ENCODE results near the gene TBX10. TPM values are rescaled to one million over a fixed set of nuclear protein-coding genes. Genes with fewer than 3 reads are reported as not detected.
"Not testable (repeated sequence)": the region's sequence is repeated elsewhere in the genome, so short reads cannot be mapped to it uniquely, and the experiment has no call there.

TBX10 gene
- total RNA-seq, 1 donor from 2014 or later = not detected

DNA sequence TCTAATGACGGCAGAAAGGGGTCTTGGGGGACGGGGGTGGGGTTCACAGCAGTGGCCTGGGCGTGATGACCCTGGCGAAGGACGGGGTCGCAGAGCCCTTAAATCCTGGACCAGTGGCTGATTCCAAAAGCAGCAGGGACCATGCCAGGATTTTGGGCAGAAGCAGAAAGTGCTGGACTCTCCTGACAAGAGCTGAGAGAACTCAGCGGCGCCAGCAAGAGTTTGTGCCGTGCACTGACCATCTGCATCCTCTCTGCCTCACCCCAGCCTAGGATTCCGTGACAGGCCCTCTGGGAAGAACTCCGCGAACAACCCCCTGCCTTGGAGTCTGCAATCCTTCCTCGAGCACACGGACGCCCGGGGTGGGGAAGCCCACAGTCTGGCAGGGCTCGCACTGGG lies 33.5 kb downstream of the TBX10 start:
- DNase-seq = peak; percentile 55
- no peaks in the 10 kb centered on the region for H3K27me3 ChIP-seq (ENCODE audit: low read depth)
- H3K9me3 ChIP-seq = no peaks in the 10 kb centered on the region
- H3K36me3 ChIP-seq = peaks cover 27% of the 10 kb centered on the region
- TF ChIP-seq, protein P1, sequence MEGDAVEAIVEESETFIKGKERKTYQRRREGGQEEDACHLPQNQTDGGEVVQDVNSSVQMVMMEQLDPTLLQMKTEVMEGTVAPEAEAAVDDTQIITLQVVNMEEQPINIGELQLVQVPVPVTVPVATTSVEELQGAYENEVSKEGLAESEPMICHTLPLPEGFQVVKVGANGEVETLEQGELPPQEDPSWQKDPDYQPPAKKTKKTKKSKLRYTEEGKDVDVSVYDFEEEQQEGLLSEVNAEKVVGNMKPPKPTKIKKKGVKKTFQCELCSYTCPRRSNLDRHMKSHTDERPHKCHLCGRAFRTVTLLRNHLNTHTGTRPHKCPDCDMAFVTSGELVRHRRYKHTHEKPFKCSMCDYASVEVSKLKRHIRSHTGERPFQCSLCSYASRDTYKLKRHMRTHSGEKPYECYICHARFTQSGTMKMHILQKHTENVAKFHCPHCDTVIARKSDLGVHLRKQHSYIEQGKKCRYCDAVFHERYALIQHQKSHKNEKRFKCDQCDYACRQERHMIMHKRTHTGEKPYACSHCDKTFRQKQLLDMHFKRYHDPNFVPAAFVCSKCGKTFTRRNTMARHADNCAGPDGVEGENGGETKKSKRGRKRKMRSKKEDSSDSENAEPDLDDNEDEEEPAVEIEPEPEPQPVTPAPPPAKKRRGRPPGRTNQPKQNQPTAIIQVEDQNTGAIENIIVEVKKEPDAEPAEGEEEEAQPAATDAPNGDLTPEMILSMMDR (IDR thresholded peaks at IDR 0.05) = no peak
- H3K4me1 ChIP-seq = peaks cover 19% of the 10 kb centered on the region
- peak in 1 of 2 donors; percentile 63 for ATAC-seq
- intact Hi-C loops (cut with DNase I) = no loop called here
- H3K4me3 ChIP-seq = peak overlapping the region; percentile 99
- peak overlapping the region; percentile 91 for H3K27ac ChIP-seq

GRCh38 chr11:67605231-67606011 lies 34.1 kb downstream of the TBX10 start:
- intact Hi-C loops (cut with DNase I) = no loop called here
- Histone ChIP-seq H3K4me1 (peaks cover 19% of the 10 kb centered on the region), H3K27ac (peak overlapping the region; percentile 91), H3K36me3 (peaks cover 20% of the 10 kb centered on the region), H3K27me3 (ENCODE audit: low read depth) (no peaks in the 10 kb centered on the region), H3K4me3 (no peak overlapping the region), H3K9me3 (no peaks in the 10 kb centered on the region)
- TF ChIP-seq, protein P1 (IDR thresholded peaks at IDR 0.05) = no peak
- ATAC-seq (no peak), DNase-seq (no peak)

GRCh38 chr11:67604815-67605214 lies 34.7 kb downstream of the TBX10 start:
- no peaks in the 10 kb centered on the region for H3K9me3 ChIP-seq
- intact Hi-C loops (cut with DNase I) = no loop called here
- no peak overlapping the region for H3K4me3 ChIP-seq
- TF ChIP-seq, protein P1 (IDR thresholded peaks at IDR 0.05) = no peak
- no peaks in the 10 kb centered on the region for H3K27me3 ChIP-seq (ENCODE audit: low read depth)
- H3K36me3 ChIP-seq = peaks cover 14% of the 10 kb centered on the region
- H3K27ac ChIP-seq = peak overlapping the region; percentile 91
- peaks cover 19% of the 10 kb centered on the region for H3K4me1 ChIP-seq
- DNase-seq = no peak
- no peak for ATAC-seq

DNA sequence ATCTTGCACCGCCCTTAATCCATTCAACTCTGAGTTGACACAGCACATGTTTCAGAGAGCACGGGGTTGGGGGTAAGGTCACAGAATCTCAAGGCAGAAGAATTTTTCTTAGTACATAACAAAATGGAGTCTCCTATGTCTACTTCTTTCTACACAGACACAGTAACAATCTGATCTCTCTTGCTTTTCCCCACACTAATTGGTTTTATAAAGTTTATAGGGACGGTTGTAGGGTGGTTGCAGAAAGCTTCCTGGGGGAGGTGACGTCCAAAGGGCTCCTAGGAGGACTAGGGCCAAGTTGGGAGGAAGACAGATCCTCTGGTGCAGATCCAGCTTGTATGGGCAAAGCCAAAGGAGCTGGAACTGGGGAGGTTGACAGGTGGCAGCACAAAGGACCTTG lies 35.4 kb downstream of the TBX10 start:
- H3K9me3 ChIP-seq; H3K4me3 ChIP-seq; H3K36me3 ChIP-seq; DNase-seq; ATAC-seq; H3K27ac ChIP-seq; H3K27me3 ChIP-seq (ENCODE audit: low read depth); intact Hi-C loops (cut with DNase I): not testable (repeated sequence)
- peaks cover 19% of the 10 kb centered on the region for H3K4me1 ChIP-seq

- intact Hi-C loops (cut with DNase I) = no loop called here
- H3K4me3 ChIP-seq = no peak overlapping the region
- peaks cover 3% of the 10 kb centered on the region for H3K4me1 ChIP-seq
- H3K36me3 ChIP-seq = no peaks in the 10 kb centered on the region
- DNase-seq (no peak), ATAC-seq (no peak)
- H3K27me3 ChIP-seq (ENCODE audit: low read depth) = no peaks in the 10 kb centered on the region
- H3K27ac ChIP-seq = no peak overlapping the region
- no peaks in the 10 kb centered on the region for H3K9me3 ChIP-seq
- TF ChIP-seq, protein P1 (IDR thresholded peaks at IDR 0.05) = no peak
Observed at GRCh38 chr11:67601098-67601497, 38.5 kb downstream of the TBX10 start.

GRCh38 chr11:67600324-67601029 lies 39.1 kb downstream of the TBX10 start:
- no peaks in the 10 kb centered on the region for H3K36me3 ChIP-seq
- ATAC-seq (no peak), DNase-seq (no peak)
- H3K27ac ChIP-seq = no peak overlapping the region
- intact Hi-C loops (cut with DNase I) = no loop called here
- H3K9me3 ChIP-seq = no peaks in the 10 kb centered on the region
- TF ChIP-seq, protein P1 (IDR thresholded peaks at IDR 0.05) = no peak
- no peak overlapping the region for H3K4me3 ChIP-seq
- no peaks in the 10 kb centered on the region for H3K4me1 ChIP-seq
- no peaks in the 10 kb centered on the region for H3K27me3 ChIP-seq (ENCODE audit: low read depth)

Measured in lower lobe of right lung (tissue), 2 donors.